ENCODE data around the gene THSD4. TPM values are rescaled to one million over a fixed set of nuclear protein-coding genes. Genes with fewer than 3 reads are reported as not detected.

THSD4 gene
- polyA plus RNA-seq, 2 of the 4 experiments (the other 2 are of a cell fraction), result 15.8 to 40.7 TPM

DNA sequence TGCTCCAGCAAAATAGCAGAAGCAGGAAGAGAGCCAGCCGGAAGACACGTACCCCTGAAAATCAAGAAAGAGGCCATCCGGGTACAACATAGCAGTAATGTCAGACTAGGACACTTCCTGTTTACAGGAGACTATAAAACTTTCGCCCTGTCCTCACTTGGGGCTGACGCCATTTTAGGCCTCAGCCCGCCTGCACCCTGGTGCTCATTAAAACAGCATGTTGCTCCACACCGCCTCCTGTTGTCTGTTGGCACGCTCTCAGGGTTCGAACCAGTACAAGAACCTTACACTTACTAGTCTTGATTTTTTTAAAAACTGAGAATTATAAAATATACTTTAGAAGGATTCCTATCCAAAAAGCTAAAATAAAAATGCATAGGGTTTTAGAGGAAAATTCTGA, 535.3 kb downstream of the THSD4 start:
- peaks cover 8% of the 10 kb centered on the region; the same call in 2 of the 3 replicates for H3K4me1 ChIP-seq
- TF ChIP-seq HDAC2 (IDR thresholded peaks at IDR 0.05) (no peak), ZC3H11A (IDR thresholded peaks at IDR 0.05) (no peak), KDM1A (IDR thresholded peaks at IDR 0.05; ENCODE audit: low read depth) (no peak), REST (IDR thresholded peaks at IDR 0.05) (no peak), JUN (IDR thresholded peaks at IDR 0.05) (no peak), E2F6 (IDR thresholded peaks at IDR 0.05; ENCODE audit: borderline replicate concordance, low read depth) (no peak), HOXA7 (CRISPR knock-in tag; IDR thresholded peaks at IDR 0.05) (no peak), CBX2 (IDR thresholded peaks at IDR 0.05; ENCODE audit: borderline replicate concordance, low read depth) (no peak), NPAS2 (CRISPR knock-in tag; IDR thresholded peaks at IDR 0.05; ENCODE audit: borderline replicate concordance) (no peak), HES2 (IDR thresholded peaks at IDR 0.05) (no peak), RARB (CRISPR knock-in tag; IDR thresholded peaks at IDR 0.05) (no peak), SMC3 (IDR thresholded peaks at IDR 0.05) (no peak), BHLHE40 (IDR thresholded peaks at IDR 0.05; ENCODE audit: low read depth, low read length) (no peak), EHF (CRISPR knock-in tag; IDR thresholded peaks at IDR 0.05) (no peak), ZFP36 (IDR thresholded peaks at IDR 0.05; ENCODE audit: borderline replicate concordance, partially characterized antibody) (no peak), CBX8 (IDR thresholded peaks at IDR 0.05) (no peak)
- TF ChIP-seq, protein P1, sequence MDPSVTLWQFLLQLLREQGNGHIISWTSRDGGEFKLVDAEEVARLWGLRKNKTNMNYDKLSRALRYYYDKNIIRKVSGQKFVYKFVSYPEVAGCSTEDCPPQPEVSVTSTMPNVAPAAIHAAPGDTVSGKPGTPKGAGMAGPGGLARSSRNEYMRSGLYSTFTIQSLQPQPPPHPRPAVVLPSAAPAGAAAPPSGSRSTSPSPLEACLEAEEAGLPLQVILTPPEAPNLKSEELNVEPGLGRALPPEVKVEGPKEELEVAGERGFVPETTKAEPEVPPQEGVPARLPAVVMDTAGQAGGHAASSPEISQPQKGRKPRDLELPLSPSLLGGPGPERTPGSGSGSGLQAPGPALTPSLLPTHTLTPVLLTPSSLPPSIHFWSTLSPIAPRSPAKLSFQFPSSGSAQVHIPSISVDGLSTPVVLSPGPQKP (IDR thresholded peaks at IDR 0.05; ENCODE audit: low read depth, low read length), result no peak
- TF ChIP-seq, protein P2, sequence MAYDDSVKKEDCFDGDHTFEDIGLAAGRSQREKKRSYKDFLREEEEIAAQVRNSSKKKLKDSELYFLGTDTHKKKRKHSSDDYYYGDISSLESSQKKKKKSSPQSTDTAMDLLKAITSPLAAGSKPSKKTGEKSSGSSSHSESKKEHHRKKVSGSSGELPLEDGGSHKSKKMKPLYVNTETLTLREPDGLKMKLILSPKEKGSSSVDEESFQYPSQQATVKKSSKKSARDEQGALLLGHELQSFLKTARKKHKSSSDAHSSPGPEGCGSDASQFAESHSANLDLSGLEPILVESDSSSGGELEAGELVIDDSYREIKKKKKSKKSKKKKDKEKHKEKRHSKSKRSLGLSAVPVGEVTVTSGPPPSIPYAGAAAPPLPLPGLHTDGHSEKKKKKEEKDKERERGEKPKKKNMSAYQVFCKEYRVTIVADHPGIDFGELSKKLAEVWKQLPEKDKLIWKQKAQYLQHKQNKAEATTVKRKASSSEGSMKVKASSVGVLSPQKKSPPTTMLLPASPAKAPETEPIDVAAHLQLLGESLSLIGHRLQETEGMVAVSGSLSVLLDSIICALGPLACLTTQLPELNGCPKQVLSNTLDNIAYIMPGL (CRISPR knock-in tag; IDR thresholded peaks at IDR 0.05; ENCODE audit: borderline replicate concordance), result no peak
- TF ChIP-seq, protein P3, sequence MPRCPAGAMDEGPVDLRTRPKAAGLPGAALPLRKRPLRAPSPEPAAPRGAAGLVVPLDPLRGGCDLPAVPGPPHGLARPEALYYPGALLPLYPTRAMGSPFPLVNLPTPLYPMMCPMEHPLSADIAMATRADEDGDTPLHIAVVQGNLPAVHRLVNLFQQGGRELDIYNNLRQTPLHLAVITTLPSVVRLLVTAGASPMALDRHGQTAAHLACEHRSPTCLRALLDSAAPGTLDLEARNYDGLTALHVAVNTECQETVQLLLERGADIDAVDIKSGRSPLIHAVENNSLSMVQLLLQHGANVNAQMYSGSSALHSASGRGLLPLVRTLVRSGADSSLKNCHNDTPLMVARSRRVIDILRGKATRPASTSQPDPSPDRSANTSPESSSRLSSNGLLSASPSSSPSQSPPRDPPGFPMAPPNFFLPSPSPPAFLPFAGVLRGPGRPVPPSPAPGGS (IDR thresholded peaks at IDR 0.05), result no peak
- POLR2A ChIA-PET, result no interaction called here
- FAIRE-seq (no peak), ATAC-seq (no peak), DNase-seq (ENCODE audit: low read depth in 1 of 2, low spot score in 1 of 2) (no peak)
- H3K4me2 ChIP-seq, result no peak overlapping the region
- no peaks in the 10 kb centered on the region for H3K9me3 ChIP-seq
- H3K27ac ChIP-seq, result 0 out of 6 replicates have a peak overlapping the region, but pooled peaks of 1 of the 2 experiments have one; percentile 2
- H3K4me3 ChIP-seq, result no peak overlapping the region
- CTCF ChIA-PET, result interaction anchor here (0.7 to 3.8 kb wide), 15 partner anchors 11 to 265 kb away, joined by 3 to 30 read pairs (median 6); no protein-coding TSS in a partner anchor
- WGBS (ENCODE audit: missing lambda C conversion rate), result 95% methylated on average over 9 of the region's 9 CpGs

Data from A549 (cell line).